Neural cell (in vitro differentiated cells): ENCODE measurements around the gene SSX2B. TPM values are rescaled to one million over a fixed set of nuclear protein-coding genes. Genes with fewer than 3 reads are reported as not detected.
"Not testable (repeated sequence)": the region's sequence is repeated elsewhere in the genome, so short reads cannot be mapped to it uniquely, and the experiment has no call there.

Experiments used
- H2AFZ ChIP-seq: fragments of 200-600, 300-800 bp; sonication (generic), shearing (Covaris generic); 2 replicates; pipeline ENCODE4 v1.6.0; 2014; ENCODE audit warnings: low read depth, mild to moderate bottlenecking, antibody characterized with exemption, low read length, moderate library complexity
- H3F3A ChIP-seq: fragments of 200-600 bp; shearing (Covaris generic); 2 replicates; pipeline ENCODE4 v1.6.1; 2016; ENCODE audit warnings: mild to moderate bottlenecking, moderate library complexity, mixed read lengths, antibody characterized with exemption, low read length; ENCODE audit not compliant: insufficient read depth, poor library complexity, severe bottlenecking
- H3K27ac ChIP-seq: fragments of 200-600, 300-800 bp; sonication (generic), shearing (Covaris generic); 2 replicates; pipeline ENCODE4 v1.5.1; 2014; ENCODE audit warnings: mild to moderate bottlenecking, low read length, moderate library complexity
- H3K27me3 ChIP-seq: fragments of 300-800, 200-600 bp; sonication (generic), shearing (Covaris generic); 2 replicates; pipeline ENCODE4 v1.6.0; 2014; ENCODE audit warnings: mild to moderate bottlenecking, low read depth, low read length, moderate library complexity; ENCODE audit not compliant: insufficient read depth
- H3K36me3 ChIP-seq: fragments of 300-800, 200-600 bp; sonication (generic), shearing (Covaris generic); 2 replicates; pipeline ENCODE4 v1.5.1; 2014; ENCODE audit warnings: mild to moderate bottlenecking, antibody characterized with exemption, low read length, moderate library complexity; ENCODE audit not compliant: insufficient read depth
- H3K4me2 ChIP-seq: fragments of 300-800, 200-600 bp; sonication (generic), shearing (Covaris generic); 2 replicates; pipeline ENCODE4 v1.6.0; 2014; ENCODE audit warnings: mild to moderate bottlenecking, low read length
- H3K4me3 ChIP-seq: fragments of 300-800, 200-600 bp; sonication (generic), shearing (Covaris generic); 2 replicates; pipeline ENCODE4 v1.5.1; 2014; ENCODE audit warnings: mild to moderate bottlenecking, low read length, moderate library complexity
- H3K79me2 ChIP-seq: fragments of 200-600 bp; shearing (Covaris generic); replicated peaks from 2 replicates; pipeline ENCODE4 v1.6.0; 2014; ENCODE audit warnings: mild to moderate bottlenecking, low read length, moderate library complexity; ENCODE audit not compliant: insufficient read depth
- H3K9ac ChIP-seq: fragments of 300-800, 200-600 bp; sonication (generic), shearing (Covaris generic); 2 replicates; pipeline ENCODE4 v1.6.1; 2016; ENCODE audit warnings: mild to moderate bottlenecking, low read length, mixed read lengths
- H3K9me2 ChIP-seq: fragments of 200-600 bp; shearing (Covaris generic); 2 replicates; pipeline ENCODE4 v1.6.1; 2016; ENCODE audit warnings: mild to moderate bottlenecking, low read length, mixed read lengths; ENCODE audit not compliant: insufficient read depth
- H3K9me3 ChIP-seq: fragments of 200-600, 300-800 bp; sonication (generic), shearing (Covaris generic); 2 replicates; pipeline ENCODE4 v1.6.1; 2016; ENCODE audit warnings: mild to moderate bottlenecking, mixed run types, low read length, moderate library complexity, mixed read lengths
- H4K20me1 ChIP-seq: fragments of 200-600 bp; shearing (Covaris generic); 2 replicates; pipeline ENCODE4 v1.6.1; 2016; ENCODE audit warnings: mild to moderate bottlenecking, mixed run types; ENCODE audit not compliant: insufficient read depth
- polyA minus RNA-seq: library from RNA; depleted of rRNA, polyadenylated mRNA; stranded (reverse); fragments of >200 nt; gene quantifications from 2 replicates; pipeline ENCODE4 v1.2.3, GENCODE V29; 2014
- polyA plus RNA-seq: library from polyadenylated mRNA; depleted of rRNA; stranded (reverse); fragments of >200 nt; gene quantifications from 2 replicates; pipeline ENCODE4 v1.2.3, GENCODE V29; 2014
- small RNA-seq, 3 experiments: library from RNA; depleted of rRNA; stranded (forward); fragments of <200 nt; gene quantifications; one replicate each; pipeline ENCODE3, GENCODE V24; 2012

SSX2B gene
- polyA plus RNA-seq (not detected in 2 replicates), polyA minus RNA-seq (not detected in 2 replicates)

GRCh38 chrX:52750952-52751351, at the start of gene SSX2B:
Gene SSX2B (plus strand): TSS chrX:52751252. CDS start chrX:52752681, 1,429 bp downstream.
- H3K27me3 ChIP-seq, H3K4me3 ChIP-seq, H3K9me3 ChIP-seq, H3K4me2 ChIP-seq, H3K27ac ChIP-seq, H3K79me2 ChIP-seq, H3K9ac ChIP-seq, H2AFZ ChIP-seq, H3F3A ChIP-seq, H3K36me3 ChIP-seq, H4K20me1 ChIP-seq, H3K9me2 ChIP-seq: not testable (repeated sequence)

DNA sequence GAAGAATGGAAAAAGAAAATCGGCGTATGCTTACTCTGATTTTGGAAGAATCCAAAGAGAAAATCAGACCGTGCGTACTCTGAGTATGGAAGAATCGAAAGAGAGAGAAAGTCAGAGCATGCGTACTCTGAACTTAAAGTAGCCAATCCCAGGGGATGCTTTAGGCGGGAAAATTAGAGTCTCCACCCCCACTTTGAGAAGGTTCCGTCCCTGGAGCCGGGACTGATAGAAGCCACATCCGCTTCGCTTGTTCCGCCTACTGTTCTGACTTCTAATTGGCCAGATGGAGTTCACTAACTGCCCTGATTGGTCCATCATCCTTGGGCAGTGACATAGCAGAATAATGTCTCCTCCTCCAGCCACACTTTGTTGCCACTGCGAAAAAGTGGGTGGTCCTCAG, 44.0 kb upstream of the SSX2B start, which contains the start of gene SSX2:
Gene SSX2 (minus strand): TSS at position 101 of the 400 bp plus-strand sequence. CDS start 1,429 bp downstream, outside the sequence.
- H3K9me3 ChIP-seq, H3K9me2 ChIP-seq, H3F3A ChIP-seq, H3K27me3 ChIP-seq, H3K9ac ChIP-seq, H3K4me2 ChIP-seq, H3K79me2 ChIP-seq, H2AFZ ChIP-seq, H3K27ac ChIP-seq, H4K20me1 ChIP-seq, H3K36me3 ChIP-seq, H3K4me3 ChIP-seq: not testable (repeated sequence)

GRCh38 chrX:52765983-52766382, 14.9 kb downstream of the SSX2B start:
- H3K9ac ChIP-seq, H3K27ac ChIP-seq, H3K9me3 ChIP-seq, H3K79me2 ChIP-seq, H3F3A ChIP-seq, H3K4me3 ChIP-seq, H3K27me3 ChIP-seq, H3K36me3 ChIP-seq, H3K4me2 ChIP-seq, H3K9me2 ChIP-seq, H4K20me1 ChIP-seq, H2AFZ ChIP-seq: not testable (repeated sequence)

DNA sequence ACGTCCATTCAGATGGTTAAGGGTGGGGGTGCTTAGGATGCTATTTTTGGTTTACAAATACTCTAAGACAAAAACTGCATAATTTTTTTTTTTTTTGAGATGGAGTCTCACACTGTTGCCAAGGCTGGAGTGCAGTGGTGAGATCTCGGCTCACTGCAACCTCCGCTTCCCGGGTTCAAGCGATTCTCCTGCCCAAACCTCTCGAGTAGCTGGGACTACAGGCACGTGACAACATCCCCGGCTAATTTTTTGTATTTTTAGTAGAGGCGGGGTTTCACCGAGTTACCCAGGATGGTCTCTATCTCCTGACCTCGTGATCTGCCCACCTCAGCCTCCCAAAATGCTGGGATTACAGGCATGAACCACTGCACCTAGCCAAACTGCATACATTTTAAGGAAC, 22.5 kb downstream of the SSX2B start:
- not testable (repeated sequence) for H3K79me2 ChIP-seq, H3K27ac ChIP-seq, H3K9ac ChIP-seq, H3F3A ChIP-seq, H3K4me2 ChIP-seq, H2AFZ ChIP-seq, H3K4me3 ChIP-seq, H3K9me2 ChIP-seq, H3K36me3 ChIP-seq, H3K9me3 ChIP-seq, H4K20me1 ChIP-seq, H3K27me3 ChIP-seq

- H3K27ac ChIP-seq, H3K27me3 ChIP-seq, H3K9me3 ChIP-seq, H2AFZ ChIP-seq, H3K4me3 ChIP-seq, H3F3A ChIP-seq, H4K20me1 ChIP-seq, H3K9ac ChIP-seq, H3K4me2 ChIP-seq, H3K79me2 ChIP-seq, H3K9me2 ChIP-seq, H3K36me3 ChIP-seq: not testable (repeated sequence)
Observed at GRCh38 chrX:52797327-52797726, 46.3 kb downstream of the SSX2B start, which contains the start of gene SPANXN5. Gene SPANXN5 (minus strand): TSS chrX:52797427. CDS start chrX:52797348, 79 bp downstream.

DNA sequence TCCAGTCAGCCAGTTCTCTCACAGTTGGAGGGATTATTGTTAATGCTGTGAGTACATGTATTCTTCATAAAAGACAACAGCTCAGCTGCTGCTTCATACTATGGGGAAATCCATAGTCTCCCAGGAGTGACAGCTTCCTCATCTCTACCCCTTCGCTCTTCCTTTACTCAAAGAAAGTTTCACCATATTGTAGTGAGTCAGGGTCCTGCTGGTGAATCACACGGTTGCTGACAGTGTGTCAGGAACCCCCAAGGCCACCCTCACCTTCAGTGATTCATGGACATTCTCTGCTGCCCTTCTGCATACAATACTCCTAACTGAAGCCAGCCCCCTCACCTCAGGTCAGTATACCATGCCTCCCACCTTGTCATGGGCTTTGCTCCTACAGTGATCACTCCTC, 53.8 kb downstream of the SSX2B start:
- H3K9ac ChIP-seq, H3K27me3 ChIP-seq, H3F3A ChIP-seq, H2AFZ ChIP-seq, H3K27ac ChIP-seq, H3K4me3 ChIP-seq, H3K9me3 ChIP-seq, H4K20me1 ChIP-seq, H3K36me3 ChIP-seq, H3K79me2 ChIP-seq, H3K9me2 ChIP-seq, H3K4me2 ChIP-seq: not testable (repeated sequence)

Small RNA genes within 50 kb of the gene (small RNA-seq; reads per million reads assigned to genes)
- gene AC244505.3, result 0 reads per million in 3 experiments
- 0 reads per million in 3 experiments for gene AC244505.5
- gene AC244505.6, result 0 reads per million in 3 experiments
- 0 reads per million in 3 experiments for gene AC244505.7

Other genes with a start within 250 kb of the SSX2B start
- gene XAGE1B, start 234.2 kb upstream of the SSX2B start, polyA plus RNA-seq, result not detected in 2 replicates
- not detected in 2 replicates for gene SSX7, start 96.4 kb upstream of the SSX2B start, polyA plus RNA-seq
- not detected in 2 replicates for gene SSX2, start 44.1 kb upstream of the SSX2B start, polyA plus RNA-seq
- not detected in 2 replicates for gene SPANXN5, start 46.2 kb downstream of the SSX2B start, polyA plus RNA-seq
- gene XAGE5, start 60.0 kb downstream of the SSX2B start, polyA plus RNA-seq, result not detected in 2 replicates
- not detected in 2 replicates for gene XAGE3, start 116.8 kb downstream of the SSX2B start, polyA plus RNA-seq
- gene FAM156B, start 146.1 kb downstream of the SSX2B start, polyA plus RNA-seq, result 57.9 and 111 TPM in 2 replicates
- 66.4 and 66.6 TPM in 2 replicates for gene FAM156A, start 207.3 kb downstream of the SSX2B start, polyA plus RNA-seq